NCI-H2029 (cell line): ENCODE results near the gene CHTF8.
"Not testable (repeated sequence)": the region's sequence is repeated elsewhere in the genome, so short reads cannot be mapped to it uniquely, and the experiment has no call there.

Source experiments
- DNase-seq: peaks from one replicate; lab custom pipeline; 2025; lab: John Stamatoyannopoulos, UW

The CHTF8 gene

GRCh38 chr16:69132424-69133252 is at the start of gene CHTF8, which contains the start of gene UTP4:
Gene CHTF8, minus strand, starts transcription at chr16:69132588. Its CDS starts 11,130 bp downstream, at chr16:69121458.
Gene UTP4, plus strand, starts transcription at chr16:69132649. Its CDS starts 811 bp downstream, at chr16:69133460.
- DNase-seq: peak; percentile 53

- DNase-seq: no peak
These were observed 47.6 kb upstream of the CHTF8 start for GRCh38 chr16:69180011-69180338.

- DNase-seq: peak; percentile 48
These were observed 47.1 kb upstream of the CHTF8 start for GRCh38 chr16:69179328-69180010.

- DNase-seq: no peak
These were observed 43.8 kb upstream of the CHTF8 start for GRCh38 chr16:69176033-69176800.

GRCh38 chr16:69171325-69172084 is 39.1 kb upstream of the CHTF8 start:
- DNase-seq: no peak

- DNase-seq: no peak
These were observed 37.4 kb upstream of the CHTF8 start for GRCh38 chr16:69169607-69170352.

- no peak for DNase-seq
These were observed 36.7 kb upstream of the CHTF8 start for GRCh38 chr16:69169051-69169450.

GRCh38 chr16:69166946-69167930 is 34.9 kb upstream of the CHTF8 start:
- DNase-seq: no peak

- DNase-seq: no peak
These were observed 33.9 kb upstream of the CHTF8 start for GRCh38 chr16:69166221-69166833.

GRCh38 chr16:69165584-69165983 is 33.2 kb upstream of the CHTF8 start:
- DNase-seq: no peak

GRCh38 chr16:69160192-69160591 is 27.8 kb upstream of the CHTF8 start:
- DNase-seq: no peak

GRCh38 chr16:69157196-69157595 is 24.8 kb upstream of the CHTF8 start:
- no peak for DNase-seq

GRCh38 chr16:69150146-69150865 is 17.9 kb upstream of the CHTF8 start:
- peak; percentile 13 for DNase-seq

GRCh38 chr16:69149621-69150020 is 17.2 kb upstream of the CHTF8 start:
- DNase-seq: not testable (repeated sequence)

GRCh38 chr16:69145658-69146057 is 13.3 kb upstream of the CHTF8 start:
- no peak for DNase-seq

GRCh38 chr16:69143116-69143515 is 10.7 kb upstream of the CHTF8 start:
- DNase-seq: no peak

GRCh38 chr16:69141936-69142335 is 9.5 kb upstream of the CHTF8 start:
- DNase-seq: no peak

- DNase-seq: no peak
These were observed 8.6 kb upstream of the CHTF8 start for GRCh38 chr16:69141014-69141413.

GRCh38 chr16:69139464-69139863 is 7.1 kb upstream of the CHTF8 start:
- not testable (repeated sequence) for DNase-seq
